IMR-90 (cell line): ENCODE measurements around the gene MCF2L2. TPM values are rescaled to one million over a fixed set of nuclear protein-coding genes. Genes with fewer than 3 reads are reported as not detected.

ENCODE experiments used
- ATAC-seq: fragments of 200-7000 bp; cut with Tn5 transposase; 2 replicates; pipeline ENCODE4 v1.9.1; 2020; ENCODE audit warnings: low read depth, mild to moderate bottlenecking, moderate library complexity
- BruUV-seq: library from RNA; stranded (reverse); fragments of 400-500 nt; replicated peaks from 2 replicates; lab custom pipeline; 2021; lab: Mats Ljungman, UMichigan
- CTCF ChIA-PET: fragments of 300-600 bp; formaldehyde crosslinking; extraction: SDS; loops from one replicate; lab custom pipeline; 2021; ENCODE audit warnings: antibody characterized with exemption; lab: Yijun Ruan, JAX
- POLR2A ChIA-PET: fragments of 300-600 bp; sonication (Branson Sonifier 250); formaldehyde crosslinking; loops from one replicate; lab custom pipeline; 2022; ENCODE audit warnings: antibody characterized with exemption; ENCODE audit not compliant: unreplicated experiment; lab: Charles Lee
- DNase-seq: peaks from one replicate; pipeline ENCODE4 v3.0.0; 2013
- H2AFZ ChIP-seq: replicated peaks from 2 replicates; pipeline ENCODE3; 2013; ENCODE audit warnings: low read length, mild to moderate bottlenecking; ENCODE audit not compliant: poor library complexity
- H2AK5ac ChIP-seq: 2 replicates; pipeline ENCODE4 v1.6.1; 2013; ENCODE audit warnings: low read depth, low read length, inconsistent platforms
- H2AK9ac ChIP-seq: replicated peaks from 2 replicates; pipeline ENCODE3; 2013; ENCODE audit warnings: mild to moderate bottlenecking, low read depth, low read length, moderate library complexity; ENCODE audit not compliant: poor library complexity
- H2BK120ac ChIP-seq: 2 replicates; pipeline ENCODE4 v1.6.1; 2013; ENCODE audit warnings: low read depth, low read length, inconsistent platforms
- H2BK15ac ChIP-seq: 3 replicates; pipeline ENCODE4 v1.6.1; 2013; ENCODE audit warnings: low read depth, low read length, inconsistent platforms
- H2BK20ac ChIP-seq: 2 replicates; pipeline ENCODE4 v1.6.1; 2013; ENCODE audit warnings: low read depth, mild to moderate bottlenecking, inconsistent platforms, low read length, moderate library complexity
- H2BK5ac ChIP-seq: 2 replicates; pipeline ENCODE4 v1.6.1; 2013; ENCODE audit warnings: mild to moderate bottlenecking, low read depth, low read length, inconsistent platforms; ENCODE audit not compliant: poor library complexity, severe bottlenecking
- H3K14ac ChIP-seq: replicated peaks from 2 replicates; pipeline ENCODE4 v1.6.1; 2013; ENCODE audit warnings: low read depth, low read length, inconsistent platforms
- H3K18ac ChIP-seq: 2 replicates; pipeline ENCODE4 v1.6.1; 2013; ENCODE audit warnings: low read depth, low read length, control low read depth
- H3K23ac ChIP-seq: 2 replicates; pipeline ENCODE4 v1.6.1; 2013; ENCODE audit warnings: low read depth, low read length, inconsistent platforms
- H3K27ac ChIP-seq: 2 replicates; pipeline ENCODE4 v1.5.1; 2013; ENCODE audit warnings: mild to moderate bottlenecking, control low read depth, low read length; ENCODE audit not compliant: insufficient read depth
- H3K27me3 ChIP-seq: 2 replicates; pipeline ENCODE4 v1.6.1; 2013; ENCODE audit warnings: low read length; ENCODE audit not compliant: control insufficient read depth, insufficient read depth
- H3K36me3 ChIP-seq: 2 replicates; pipeline ENCODE4 v1.6.1; 2013; ENCODE audit warnings: low read length, mixed read lengths; ENCODE audit not compliant: control insufficient read depth, insufficient read depth
- H3K4ac ChIP-seq: 2 replicates; pipeline ENCODE4 v1.6.1; 2013; ENCODE audit warnings: low read depth, low read length, inconsistent platforms
- H3K4me1 ChIP-seq: 2 replicates; pipeline ENCODE4 v1.6.1; 2013; ENCODE audit warnings: low read length, mixed read lengths; ENCODE audit not compliant: control insufficient read depth, insufficient read depth
- H3K4me2 ChIP-seq: 2 replicates; pipeline ENCODE4 v1.6.1; 2013; ENCODE audit warnings: low read depth, mild to moderate bottlenecking, control low read depth, low read length, moderate library complexity
- H3K4me3 ChIP-seq: 2 replicates; pipeline ENCODE4 v1.5.1; 2013; ENCODE audit warnings: low read depth, mild to moderate bottlenecking, control low read depth, low read length, moderate library complexity; ENCODE audit not compliant: insufficient read depth
- H3K56ac ChIP-seq: 2 replicates; pipeline ENCODE4 v1.6.1; 2013; ENCODE audit warnings: low read length, inconsistent platforms; ENCODE audit not compliant: insufficient read depth; ENCODE audit errors: extremely low read depth
- H3K79me1 ChIP-seq, 2 experiments: 2 replicates each; pipeline ENCODE4 v1.6.1; 2013; ENCODE audit warnings: low read length in 2 of 2, inconsistent platforms in 1 of 2, low read depth in 1 of 2
- H3K9ac ChIP-seq: 2 replicates; pipeline ENCODE4 v1.6.1; 2013; ENCODE audit warnings: low read depth, low read length, control low read depth
- H3K9me1 ChIP-seq: 2 replicates; pipeline ENCODE4 v1.6.1; 2013; ENCODE audit warnings: low read length, inconsistent platforms; ENCODE audit not compliant: insufficient read depth
- H3K9me3 ChIP-seq: 2 replicates; pipeline ENCODE4 v1.6.1; 2013; ENCODE audit warnings: low read length; ENCODE audit not compliant: control insufficient read depth, insufficient read depth
- H4K20me1 ChIP-seq: 2 replicates; pipeline ENCODE4 v1.6.1; 2013; ENCODE audit warnings: low read length, inconsistent platforms; ENCODE audit not compliant: insufficient read depth
- H4K5ac ChIP-seq: 2 replicates; pipeline ENCODE4 v1.6.1; 2013; ENCODE audit warnings: mild to moderate bottlenecking, low read depth, low read length, control low read depth
- H4K8ac ChIP-seq, 2 experiments: 2 replicates each; pipeline ENCODE4 v1.6.1; 2013; ENCODE audit warnings: low read depth in 2 of 2, low read length in 2 of 2, control low read depth in 1 of 2, inconsistent platforms in 1 of 2
- H4K91ac ChIP-seq: 2 replicates; pipeline ENCODE4 v1.6.1; 2013; ENCODE audit warnings: low read depth, low read length, inconsistent platforms; ENCODE audit not compliant: insufficient read depth
- BHLHE40 ChIP-seq: fragments of 150-350 bp; IDR thresholded peaks from 2 replicates; pipeline ENCODE4 v1.6.1; 2016; ENCODE audit warnings: mild to moderate bottlenecking, low read depth, low read length
- CEBPB ChIP-seq: IDR thresholded peaks from 2 replicates; pipeline ENCODE4 v1.6.1; 2012; ENCODE audit warnings: low read depth, low read length, improper control_type of control experiment
- CHD1 ChIP-seq: IDR thresholded peaks from 2 replicates; pipeline ENCODE4 v1.6.1; 2012; ENCODE audit warnings: low read depth, low read length, improper control_type of control experiment
- ELK1 ChIP-seq: fragments of 150-350 bp; IDR thresholded peaks from 2 replicates; pipeline ENCODE4 v1.6.1; 2016; ENCODE audit warnings: low read depth, mild to moderate bottlenecking, low read length, moderate library complexity, borderline replicate concordance
- MAFK ChIP-seq: IDR thresholded peaks from 2 replicates; pipeline ENCODE4 v1.6.1; 2012; ENCODE audit warnings: low read depth, low read length, improper control_type of control experiment
- MXI1 ChIP-seq: IDR thresholded peaks from 2 replicates; pipeline ENCODE4 v1.6.1; 2012; ENCODE audit warnings: low read depth, mild to moderate bottlenecking, low read length, moderate library complexity, borderline replicate concordance
- NFE2L2 ChIP-seq: fragments of 150-350 bp; IDR thresholded peaks from 2 replicates; pipeline ENCODE4 v1.6.1; 2016; ENCODE audit warnings: low read depth, mild to moderate bottlenecking, low read length
- POLR2A ChIP-seq: IDR thresholded peaks from 2 replicates; pipeline ENCODE4 v1.6.1; 2012; ENCODE audit warnings: mild to moderate bottlenecking, low read depth, low read length
- RAD21 ChIP-seq: IDR thresholded peaks from 2 replicates; pipeline ENCODE4 v1.6.1; 2012; ENCODE audit warnings: low read length, improper control_type of control experiment
- RCOR1 ChIP-seq: IDR thresholded peaks from 2 replicates; pipeline ENCODE4 v1.6.1; 2012; ENCODE audit warnings: mild to moderate bottlenecking, low read length, improper control_type of control experiment; ENCODE audit not compliant: insufficient replicate concordance
- RFX5 ChIP-seq: IDR thresholded peaks from 2 replicates; pipeline ENCODE4 v1.8.0; 2012; ENCODE audit warnings: low read depth, mild to moderate bottlenecking, low read length, moderate library complexity
- SMC3 ChIP-seq: fragments of 150-350 bp; IDR thresholded peaks from 2 replicates; pipeline ENCODE4 v1.6.1; 2016; ENCODE audit warnings: low read depth, mild to moderate bottlenecking, antibody characterized with exemption, low read length, moderate library complexity
- USF2 ChIP-seq: fragments of 150-350 bp; IDR thresholded peaks from 2 replicates; pipeline ENCODE4 v1.6.1; 2017; ENCODE audit warnings: mild to moderate bottlenecking, antibody characterized with exemption, low read length, low read depth
- WGBS, 2 experiments: methylation state at CpG; one replicate each; pipeline versions ENCODE4 v1.1.5 to v1.1.7; 2013; ENCODE audit warnings: missing lambda C conversion rate in 2 of 2; ENCODE audit not compliant: insufficient read length in 1 of 2; ENCODE audit errors: extremely low coverage in 2 of 2; 5-methylcytosine and 5-hydroxymethylcytosine counted together
- dilution Hi-C: fragments of 300-500 bp; cut with HindIII; formaldehyde crosslinking; loops from one replicate; pipeline ENCODE4 v1.14.3; 2018; ENCODE audit warnings: low sequenced_read_pairs; ENCODE audit not compliant: unreplicated experiment
- in situ Hi-C: fragments of 300-500 bp; cut with MboI; formaldehyde crosslinking; loops from 3 replicates; pipeline ENCODE4 v1.14.3; 2019; ENCODE audit warnings: low sequenced_read_pairs, inconsistent platforms, mixed read lengths
- intact Hi-C: fragments of 100-400 bp; cut with micrococcal nuclease; formaldehyde crosslinking; loops from 2 replicates; pipeline ENCODE4 v1.10.0; 2022
- polyA plus RNA-seq, 3 experiments: library from polyadenylated mRNA; depleted of rRNA; stranded (reverse); fragments of >200 nt; gene quantifications; 2 replicates each; pipeline ENCODE4 v1.2.3, GENCODE V29; 2012; ENCODE audit warnings: low replicate concordance in 1 of 3
- total RNA-seq: library from RNA; depleted of rRNA; stranded (reverse); fragments of >200 nt; gene quantifications from 2 replicates; pipeline ENCODE4 v1.2.3, GENCODE V29; 2012

Gene MCF2L2
- total and polyA plus RNA-seq, 2 of the 4 experiments (the other 2 are of a cell fraction) = under 0.01 TPM; not detected in 1

- Histone ChIP-seq H3K4me1 (no peaks in the 10 kb centered on the region), H4K8ac (no peak overlapping the region), H3K4me2 (peak overlapping the region; percentile 55; the same call in 1 of the 2 replicates), H2BK15ac (no peak overlapping the region), H3K18ac (no peak overlapping the region), H3K9me1 (no peaks in the 10 kb centered on the region), H4K91ac (no peak overlapping the region), H2BK20ac (no peak overlapping the region), H3K9ac (no peak overlapping the region), H4K20me1 (no peaks in the 10 kb centered on the region), H2AFZ (no peak overlapping the region), H2AK5ac (no peak overlapping the region), H2BK5ac (no peak overlapping the region), H3K4me3 (no peak overlapping the region), H2BK120ac (no peak overlapping the region), H3K14ac (no peak overlapping the region), H3K36me3 (no peaks in the 10 kb centered on the region), H3K56ac (no peak overlapping the region), H3K9me3 (0 out of 2 replicates have a peak, but pooled peaks cover 2% of the 10 kb centered on the region), H2AK9ac (no peak overlapping the region), H3K27me3 (peaks cover 26% of the 10 kb centered on the region), H4K5ac (no peak overlapping the region), H3K23ac (no peak overlapping the region), H3K27ac (no peak overlapping the region), H3K4ac (no peak overlapping the region), H3K79me1 (no peaks in the 10 kb centered on the region)
- intact Hi-C loops = no loop called here
- DNase-seq (peak; percentile 17), ATAC-seq (no peak)
- ChIA-PET POLR2A (no interaction called here), CTCF (interaction anchor here (1.2 kb wide), 1 partner anchor 24 kb away, joined by 3 read pairs; no protein-coding TSS in a partner anchor)
- no TSS peak for BruUV-seq
- TF ChIP-seq RCOR1 (no peak), POLR2A (no peak), MXI1 (no peak), NFE2L2 (no peak), MAFK (no peak), CEBPB (no peak), BHLHE40 (no peak), ELK1 (no peak), RAD21 (no peak), USF2 (no peak), SMC3 (no peak), CHD1 (no peak), RFX5 (no peak)
- in situ Hi-C loops = no loop called here
- WGBS, 2 experiments = no CpG with 5 or more reads among the region's 1 CpG
- dilution Hi-C loops = no loop called here
These were observed 99.6 kb downstream of the MCF2L2 start for GRCh38 chr3:183328823-183329222.
